NCI-H1436 treated with DMSO at 0.1 percent for 48 hours (cell line): Measurements from ENCODE around the gene PCNT.
"Not testable (repeated sequence)": the region's sequence is repeated elsewhere in the genome, so short reads cannot be mapped to it uniquely, and the experiment has no call there.

ENCODE experiments used
- DNase-seq: peaks from one replicate; lab custom pipeline; 2025; lab: John Stamatoyannopoulos, UW

The PCNT gene

DNA sequence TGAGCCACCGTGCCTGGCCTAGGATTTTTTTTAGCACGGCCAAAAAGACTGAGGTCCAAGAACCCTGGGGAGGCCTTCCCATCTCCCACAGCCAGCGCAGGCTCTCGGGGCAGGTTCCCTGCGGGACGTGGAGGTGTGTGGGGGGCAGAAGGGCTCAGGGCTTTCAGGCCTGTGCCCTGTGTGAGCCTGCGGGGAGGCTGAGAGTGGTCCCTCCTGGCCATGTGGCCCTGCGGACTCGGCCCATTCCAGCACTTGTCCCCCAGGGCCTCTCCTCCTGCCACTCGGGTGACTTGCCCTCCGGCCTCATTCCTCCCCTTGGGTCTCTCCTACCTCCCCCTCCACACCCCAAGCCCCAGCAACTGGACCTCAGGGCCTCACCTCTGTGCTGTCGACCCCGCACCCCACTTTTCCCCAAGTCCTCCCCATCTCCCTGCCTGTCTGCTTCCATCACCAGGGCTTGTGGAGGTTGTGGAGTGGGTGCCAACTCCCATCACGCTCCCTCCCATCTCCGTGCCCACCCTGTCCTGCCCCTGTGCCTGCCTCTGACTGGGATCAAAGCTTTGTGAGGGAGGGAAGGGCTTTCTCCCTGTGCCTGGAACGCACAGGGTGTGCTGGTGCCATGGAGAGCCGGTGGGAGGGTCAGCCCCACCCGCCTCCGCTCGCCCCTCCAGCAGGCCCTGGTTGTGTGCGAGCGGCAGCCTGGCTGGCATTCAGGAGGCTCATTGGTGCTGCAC lies 102.5 kb downstream of the PCNT start:
- no peak for DNase-seq

- no peak for DNase-seq
Observed at GRCh38 chr21:46427516-46427915, 103.6 kb downstream of the PCNT start.

- DNase-seq, result no peak
Observed at GRCh38 chr21:46428286-46428685, 104.3 kb downstream of the PCNT start.

DNA sequence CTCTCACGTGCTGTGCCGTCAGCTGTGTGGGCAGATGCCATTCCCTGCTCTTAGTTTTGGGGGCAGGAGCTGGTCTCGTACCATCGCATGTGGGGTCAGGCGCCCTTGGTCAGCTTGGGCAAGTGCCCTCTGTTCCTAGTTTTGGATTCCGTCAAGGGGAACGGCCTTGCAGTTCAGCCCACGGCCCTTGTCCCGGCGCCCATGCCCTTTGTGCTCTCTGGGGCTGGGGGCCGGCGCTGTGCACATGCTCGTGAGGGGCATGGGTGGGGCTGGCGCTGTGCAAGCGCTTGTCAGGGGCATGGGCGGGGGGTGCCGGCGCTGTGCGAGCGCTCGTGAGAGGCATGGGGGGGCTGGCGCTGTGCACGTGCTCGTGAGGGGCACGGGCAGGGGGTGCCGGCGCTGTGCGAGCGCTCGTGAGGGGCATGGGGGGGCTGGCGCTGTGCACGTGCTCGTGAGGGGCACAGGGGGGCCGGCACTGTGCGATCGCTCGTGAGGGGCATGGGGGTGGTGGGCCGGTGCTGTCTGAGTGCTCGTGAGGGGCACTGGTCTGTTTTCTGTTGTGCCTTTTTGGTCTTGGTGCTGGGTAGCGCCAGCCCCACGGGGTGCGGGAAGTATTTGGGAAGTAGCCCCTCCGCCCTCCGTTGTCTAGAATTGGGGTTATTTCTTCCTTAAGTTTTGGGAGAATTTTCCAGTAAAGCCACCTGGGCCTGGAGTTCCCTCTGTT lies 105.2 kb downstream of the PCNT start:
- no peak for DNase-seq

- no peak for DNase-seq
Observed at GRCh38 chr21:46429754-46430681, 106.1 kb downstream of the PCNT start.

DNA sequence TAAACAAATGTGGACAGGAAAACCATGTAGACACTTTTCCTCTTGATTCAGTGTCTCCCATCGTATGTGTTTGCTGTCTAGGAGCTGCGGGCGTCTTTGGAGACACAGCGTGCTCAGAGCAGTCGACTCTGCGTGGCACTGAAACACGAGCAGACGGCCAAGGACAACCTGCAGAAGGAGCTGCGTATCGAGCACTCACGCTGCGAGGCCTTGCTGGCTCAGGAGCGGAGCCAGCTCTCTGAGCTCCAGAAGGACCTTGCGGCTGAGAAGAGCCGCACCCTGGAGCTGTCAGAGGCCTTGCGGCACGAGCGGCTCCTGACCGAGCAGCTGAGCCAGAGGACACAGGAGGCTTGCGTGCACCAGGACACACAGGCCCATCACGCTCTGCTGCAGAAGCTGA lies 107.5 kb downstream of the PCNT start:
- DNase-seq, result no peak

- no peak for DNase-seq
Observed at GRCh38 chr21:46431884-46432488, 108.0 kb downstream of the PCNT start.

GRCh38 chr21:46433116-46433515 lies 109.2 kb downstream of the PCNT start:
- not testable (repeated sequence) for DNase-seq

DNA sequence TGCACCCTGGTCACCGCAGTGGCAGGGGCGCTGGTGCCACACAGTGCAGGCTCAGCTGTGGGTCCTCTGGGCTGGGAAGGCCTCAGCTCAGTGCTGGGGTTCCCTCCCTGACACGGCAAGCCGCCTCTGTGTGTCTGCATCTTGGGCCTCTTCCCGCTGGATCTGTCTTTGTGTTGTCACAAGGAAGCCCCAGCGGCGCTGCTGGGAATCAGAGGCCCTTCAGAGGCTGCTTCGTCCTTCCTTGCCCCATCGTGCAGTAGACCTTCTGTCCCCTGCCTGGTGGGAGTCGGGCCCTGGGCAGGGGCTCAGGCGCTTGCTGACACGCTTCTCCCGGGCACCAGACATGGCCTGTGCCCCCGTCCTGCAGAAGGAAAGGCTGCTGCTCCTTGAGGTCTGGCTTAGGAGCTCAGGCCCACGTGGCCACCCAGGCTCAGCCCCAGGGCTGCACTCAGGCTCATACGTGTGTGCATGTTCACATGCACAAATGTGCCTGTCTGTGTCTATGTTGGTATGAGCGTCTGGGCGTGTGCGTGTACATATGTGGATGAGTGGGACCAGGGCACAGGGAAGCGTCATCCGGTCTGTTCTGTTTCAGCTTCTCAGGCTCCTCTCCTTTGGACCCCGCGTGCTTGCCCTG lies 110.5 kb downstream of the PCNT start:
- DNase-seq, result no peak

- no peak for DNase-seq
Observed at GRCh38 chr21:46435786-46436227, 111.9 kb downstream of the PCNT start.

DNA sequence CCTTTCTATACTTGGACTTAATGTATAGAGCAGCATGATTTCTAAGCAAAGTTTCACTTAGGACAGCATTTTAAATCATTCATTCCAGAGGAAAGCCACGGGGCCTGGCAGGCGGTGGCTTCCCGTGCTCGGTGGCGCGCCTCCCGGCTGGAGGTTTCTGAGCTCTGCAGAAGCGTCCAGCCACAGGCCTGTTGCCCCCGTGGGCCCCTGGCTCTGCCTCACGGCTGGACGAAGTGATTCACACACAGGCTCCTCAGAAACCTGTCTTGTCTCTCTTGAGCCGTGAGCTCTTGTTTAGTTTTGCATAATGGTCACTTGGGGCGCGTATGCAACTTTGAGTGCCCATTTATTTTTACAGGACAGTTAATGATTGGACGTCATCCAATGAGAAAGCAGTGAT lies 112.7 kb downstream of the PCNT start:
- DNase-seq, result no peak

DNA sequence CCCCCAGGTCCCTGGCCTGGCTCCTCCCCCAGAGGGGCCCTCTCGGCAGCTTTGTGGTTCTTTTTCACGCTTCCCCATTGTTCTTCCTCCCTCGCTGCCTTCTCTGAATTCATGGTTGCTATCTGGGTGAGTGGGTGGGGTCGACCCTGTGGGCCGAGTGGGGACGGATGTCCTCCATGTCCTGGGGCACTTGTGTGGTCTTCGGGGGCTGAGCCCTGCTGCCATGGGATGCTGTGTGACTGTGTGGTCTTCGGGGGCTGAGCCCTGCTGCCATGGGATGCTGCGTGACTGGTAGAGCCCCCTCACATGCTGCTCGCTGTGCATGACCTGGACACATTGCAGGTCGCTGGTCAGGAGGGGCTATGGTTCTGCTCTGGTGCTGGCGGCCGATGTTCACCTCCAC lies 113.1 kb downstream of the PCNT start:
- no peak for DNase-seq

- DNase-seq, result no peak
Observed at GRCh38 chr21:46437511-46437910, 113.6 kb downstream of the PCNT start.

GRCh38 chr21:46438241-46438640 lies 114.3 kb downstream of the PCNT start:
- DNase-seq, result no peak

- no peak for DNase-seq
Observed at GRCh38 chr21:46439906-46440305, 116.0 kb downstream of the PCNT start.

DNA sequence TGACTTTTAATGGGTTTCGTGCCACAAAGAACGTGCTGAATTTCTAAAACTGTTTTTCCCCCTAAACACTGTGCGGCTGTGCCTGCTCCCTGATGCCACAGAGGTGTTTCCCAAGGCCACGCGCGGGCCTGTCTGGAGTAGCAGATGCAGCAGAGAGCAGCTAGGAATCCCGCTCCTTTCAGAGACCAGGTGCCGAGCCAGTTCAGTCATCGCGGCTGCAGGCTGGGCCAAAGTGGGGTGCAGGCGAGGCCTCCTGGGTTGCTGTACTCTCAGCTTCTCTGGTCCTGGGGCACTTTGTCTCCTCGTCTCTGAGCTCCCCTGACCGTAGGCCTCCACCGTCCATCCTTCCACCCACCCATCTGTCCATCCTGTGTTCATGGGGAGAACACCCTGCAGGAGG lies 117.4 kb downstream of the PCNT start:
- no peak for DNase-seq

DNA sequence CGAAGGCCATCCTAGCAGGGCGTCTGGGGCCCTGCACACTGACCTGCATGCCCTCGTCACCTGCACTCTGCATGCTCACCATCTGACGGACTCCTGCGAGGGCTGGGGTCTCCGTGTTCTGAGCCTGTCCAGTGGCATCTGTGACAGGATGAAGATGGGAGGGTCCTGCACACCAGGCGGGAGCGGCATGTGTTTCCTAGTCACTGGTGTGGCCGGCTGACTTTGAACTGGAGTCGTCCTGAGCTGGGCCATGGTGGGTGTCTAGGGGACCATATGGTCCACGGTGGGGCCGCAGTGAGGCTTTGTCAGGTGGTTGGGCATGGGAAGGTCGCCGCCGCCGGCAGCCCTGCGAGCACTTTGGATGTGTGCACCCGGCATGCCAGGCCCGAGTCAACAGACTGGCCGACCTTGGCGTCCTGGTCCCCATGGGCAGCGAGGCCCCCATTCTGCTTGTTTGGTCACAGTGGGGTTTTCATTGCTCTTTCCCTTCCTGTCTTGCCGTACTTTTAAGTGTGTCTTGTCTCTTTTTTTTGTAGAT lies 118.1 kb downstream of the PCNT start:
- no peak for DNase-seq

- DNase-seq, result no peak
Observed at GRCh38 chr21:46442938-46443337, 119.0 kb downstream of the PCNT start.

DNA sequence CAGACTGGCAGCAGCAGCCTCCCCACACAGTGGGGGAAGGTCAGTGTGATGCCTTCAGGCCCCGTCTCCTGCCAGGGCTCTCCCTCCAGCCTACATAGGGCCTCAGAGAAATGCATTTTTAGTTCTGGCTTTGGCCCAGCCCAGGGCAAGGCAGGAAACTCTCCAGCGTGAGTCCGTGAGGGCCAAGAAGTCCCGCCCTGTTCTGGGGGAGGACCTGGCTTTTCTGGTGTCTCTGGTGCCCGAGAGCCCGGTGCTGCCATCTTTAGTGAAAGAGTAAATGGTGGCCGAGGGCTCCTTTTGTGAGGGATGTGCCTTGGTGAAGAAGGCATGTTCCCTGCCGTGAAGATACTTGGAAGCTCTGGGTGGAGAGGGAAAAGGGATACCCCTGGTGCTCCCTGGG lies 120.0 kb downstream of the PCNT start:
- DNase-seq, result no peak

DNA sequence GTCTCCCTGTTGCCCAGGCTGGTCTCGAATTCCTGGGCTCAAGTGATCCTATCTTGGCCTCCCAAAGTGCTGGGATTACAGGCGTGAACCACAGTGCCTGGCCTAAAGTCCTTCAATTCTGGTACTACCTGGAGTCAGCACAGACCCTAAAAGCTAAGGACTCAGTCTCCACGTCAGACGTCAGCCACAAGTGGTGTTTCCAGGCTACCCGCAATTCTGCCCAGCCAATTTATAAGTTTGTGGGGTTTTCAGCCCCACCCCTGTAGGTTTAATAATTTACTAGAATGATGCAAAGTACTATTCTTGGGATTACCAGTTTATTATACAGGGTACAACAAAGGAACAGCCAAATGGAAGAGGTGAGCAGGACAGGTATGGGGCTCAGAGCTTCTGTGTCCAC lies 124.2 kb downstream of the PCNT start:
- DNase-seq, result no peak

GRCh38 chr21:46448855-46449254 lies 124.9 kb downstream of the PCNT start:
- not testable (repeated sequence) for DNase-seq
